ENCODE measurements around the gene BARX1.
"Not testable (repeated sequence)": the region's sequence is repeated elsewhere in the genome, so short reads cannot be mapped to it uniquely, and the experiment has no call there.

Gene BARX1

GRCh38 chr9:93950619-93951601, 4.2 kb downstream of the BARX1 start:
- no peak for DNase-seq

DNA sequence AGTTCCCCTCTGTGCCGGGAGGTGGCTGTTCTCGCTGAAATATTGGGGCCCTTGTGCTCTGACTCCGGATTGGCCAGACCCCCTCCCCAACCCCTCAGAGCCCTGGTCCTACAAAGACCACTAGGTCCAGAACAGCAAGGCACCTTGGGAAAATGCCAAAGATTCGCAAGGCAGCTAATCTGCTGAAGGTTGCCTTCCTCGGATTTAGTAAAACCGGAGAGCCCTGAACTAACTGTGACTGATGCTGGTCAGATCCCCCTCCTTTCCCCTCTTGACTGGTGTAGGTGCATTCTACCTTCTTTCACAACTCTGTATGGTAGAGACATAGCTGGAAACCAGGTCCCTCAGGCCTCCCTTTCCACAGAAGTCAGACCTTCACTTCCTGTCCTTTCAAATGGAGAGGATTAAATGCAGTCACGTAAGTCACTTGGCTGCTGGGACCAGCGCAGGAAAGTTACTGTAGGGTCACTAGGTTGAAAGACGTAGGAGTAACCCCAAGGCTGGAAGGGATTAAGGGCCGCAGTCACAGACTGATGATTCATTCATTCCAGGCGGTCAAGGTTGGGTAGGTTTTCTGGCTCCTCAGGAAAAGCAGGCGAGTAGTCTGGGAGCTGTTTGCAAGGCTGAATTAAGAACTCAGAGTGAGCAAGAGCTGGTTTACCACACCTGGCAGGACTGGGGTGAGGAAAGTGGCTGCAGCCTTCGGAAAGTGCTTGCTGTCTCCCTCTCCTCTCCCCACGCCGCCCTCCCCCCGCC, 5.3 kb downstream of the BARX1 start:
- DNase-seq = no peak

DNA sequence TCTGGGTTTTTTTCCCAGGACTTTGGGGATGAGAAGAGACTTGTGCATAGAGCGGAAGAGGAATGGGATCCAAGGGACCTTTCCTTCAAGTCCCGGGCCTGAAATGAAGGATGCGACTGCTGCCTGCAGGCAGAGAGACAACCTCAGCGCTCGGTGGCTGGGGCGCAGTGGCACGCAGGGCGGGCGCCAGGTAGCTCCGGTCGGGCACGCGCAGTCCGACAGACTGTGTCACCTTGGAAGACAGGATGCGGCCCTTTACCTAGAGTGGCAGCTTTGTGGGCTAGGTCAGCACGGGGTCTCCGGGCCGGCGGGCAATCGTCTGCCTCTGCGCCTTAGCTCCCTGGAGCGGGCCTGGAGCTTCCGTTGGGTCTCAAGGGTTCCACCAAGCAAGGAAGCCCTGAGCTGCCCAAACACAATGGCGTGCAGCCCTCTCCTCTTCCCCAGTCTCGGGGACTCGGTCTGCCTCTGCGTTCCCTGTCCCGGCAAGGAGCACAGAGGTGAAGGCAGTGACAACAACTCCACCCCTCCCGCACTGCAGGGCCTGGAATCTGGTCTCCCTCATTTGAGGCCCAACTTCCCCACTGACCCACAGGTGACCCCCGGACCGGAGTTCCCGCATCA, 6.0 kb downstream of the BARX1 start:
- DNase-seq = no peak

DNA sequence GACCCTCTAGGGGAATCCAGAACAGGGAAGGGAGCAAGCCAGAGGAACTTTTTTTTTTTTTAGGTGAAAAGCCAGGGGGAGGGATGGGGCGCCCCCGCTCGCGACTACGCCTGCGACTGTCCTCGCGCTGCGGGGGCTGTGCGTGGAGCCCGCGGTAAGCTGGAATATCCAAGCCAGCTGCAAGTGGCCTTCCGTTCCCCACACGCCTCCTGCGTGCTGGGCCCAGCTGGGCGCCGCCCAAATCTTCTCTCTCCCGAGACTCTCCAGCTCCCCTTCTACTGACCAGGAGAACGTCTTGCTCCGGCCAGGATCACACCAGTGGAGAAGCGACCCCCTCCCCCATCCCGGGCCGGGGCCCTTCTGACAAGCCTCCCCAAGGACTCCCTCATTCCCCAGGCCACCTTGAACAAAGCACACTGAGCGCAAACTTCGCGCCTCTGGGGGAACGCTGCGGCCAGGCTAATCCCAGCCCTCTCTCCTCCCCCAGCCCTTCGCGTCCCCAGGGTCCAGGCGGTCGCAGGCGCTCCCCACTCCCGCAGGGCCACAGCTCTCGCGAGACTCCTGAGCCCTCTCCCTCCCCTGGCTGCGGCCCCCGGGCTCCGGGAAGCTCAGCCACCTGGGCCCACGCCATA, 6.6 kb downstream of the BARX1 start:
- no peak for DNase-seq

DNA sequence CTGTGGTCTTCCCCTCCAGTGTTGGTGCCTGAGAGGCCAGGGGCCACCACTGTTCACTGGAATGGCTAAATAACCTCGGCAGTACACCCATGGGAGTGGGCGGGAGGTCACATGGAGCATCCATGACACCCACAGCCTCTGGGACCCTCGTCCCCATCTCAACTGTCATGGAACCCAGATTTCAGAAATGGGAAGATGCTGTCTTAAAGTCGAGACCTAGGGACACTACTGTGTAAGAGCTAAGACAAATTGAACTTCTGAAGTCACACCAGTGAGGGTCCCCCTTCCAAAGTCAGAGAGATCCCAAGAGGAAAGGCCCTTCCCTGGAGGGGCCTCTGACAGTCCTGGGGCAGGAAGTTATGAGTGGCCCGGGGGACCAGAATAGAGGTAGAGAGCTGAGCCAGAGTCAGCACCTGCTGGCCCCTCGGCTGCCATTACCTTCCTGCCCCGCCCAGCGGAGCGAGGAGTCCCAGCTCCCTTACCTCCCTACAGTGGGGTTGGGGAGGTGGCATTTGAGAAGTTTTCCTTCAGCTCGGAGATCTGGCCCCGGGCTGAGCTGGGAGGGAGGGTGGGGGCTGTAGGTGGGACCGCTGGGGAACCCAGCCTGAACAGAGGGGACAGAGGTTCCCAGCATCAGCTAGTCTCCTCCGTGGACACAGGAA, 7.6 kb downstream of the BARX1 start:
- no peak for DNase-seq

DNA sequence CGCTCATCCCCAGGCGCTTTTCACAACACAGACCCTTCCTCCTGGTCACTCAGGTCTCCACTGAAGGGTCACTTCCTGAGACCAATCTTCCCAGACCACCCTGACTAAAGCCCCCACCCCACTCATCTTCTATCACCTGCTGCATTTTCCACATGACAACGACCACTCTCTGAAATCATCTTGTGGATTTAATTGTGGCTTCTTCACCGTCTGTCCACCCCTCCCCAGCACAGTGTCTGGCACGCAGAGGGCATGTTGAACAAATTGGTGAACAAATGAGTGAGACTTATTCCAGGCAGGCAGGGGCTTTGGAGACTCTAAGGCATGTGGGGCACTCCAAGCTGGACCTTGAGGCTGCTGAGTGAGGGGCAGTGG, 8.8 kb downstream of the BARX1 start:
- no peak for DNase-seq

DNA sequence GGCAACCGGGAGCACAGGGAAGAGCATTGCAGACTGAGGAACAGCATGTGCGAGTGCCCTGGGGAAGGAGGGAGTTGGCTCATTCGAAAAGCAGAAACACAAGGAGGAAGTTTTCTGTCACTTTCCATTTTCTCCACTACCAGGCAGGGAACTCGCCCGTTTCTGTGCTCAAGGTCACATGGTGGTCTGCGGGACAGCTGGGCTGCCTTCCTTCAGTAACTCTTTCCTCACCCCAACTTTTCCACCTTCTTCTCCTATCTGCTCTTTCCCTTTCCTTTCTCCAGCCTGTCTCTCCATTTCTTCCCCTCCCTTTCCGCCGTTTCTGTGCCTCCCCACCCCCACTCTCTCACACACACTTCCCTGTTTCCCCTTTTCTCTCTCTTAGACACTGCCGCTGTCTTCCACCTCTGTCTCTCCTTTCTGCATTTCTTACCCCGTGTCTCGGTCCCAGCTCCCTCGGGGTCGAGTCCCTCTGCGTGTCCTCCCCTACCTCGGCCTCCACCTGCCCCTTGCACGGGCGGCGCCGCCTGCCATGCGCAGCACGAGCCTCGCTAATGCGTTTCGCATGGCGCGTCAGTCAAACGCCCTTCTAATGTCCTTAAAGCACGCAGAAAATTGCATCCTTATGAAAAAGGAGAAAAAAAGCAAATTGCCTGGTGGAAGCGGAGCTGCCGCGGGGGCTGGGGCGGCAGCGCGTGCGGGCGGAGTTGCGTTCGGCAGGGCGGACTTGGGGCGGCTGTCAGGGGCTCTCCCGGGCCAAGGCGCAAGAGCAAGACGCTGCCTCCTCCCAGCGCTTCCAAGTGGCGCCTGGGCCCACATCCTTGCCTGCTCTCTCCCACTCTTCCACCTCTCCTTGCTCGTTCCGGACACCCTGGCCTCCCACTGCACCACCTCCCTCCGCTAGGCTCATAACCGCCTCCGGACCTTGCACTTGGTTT, 9.5 kb downstream of the BARX1 start:
- DNase-seq = no peak

GRCh38 chr9:93944011-93944410, 11.1 kb downstream of the BARX1 start:
- DNase-seq = no peak

DNA sequence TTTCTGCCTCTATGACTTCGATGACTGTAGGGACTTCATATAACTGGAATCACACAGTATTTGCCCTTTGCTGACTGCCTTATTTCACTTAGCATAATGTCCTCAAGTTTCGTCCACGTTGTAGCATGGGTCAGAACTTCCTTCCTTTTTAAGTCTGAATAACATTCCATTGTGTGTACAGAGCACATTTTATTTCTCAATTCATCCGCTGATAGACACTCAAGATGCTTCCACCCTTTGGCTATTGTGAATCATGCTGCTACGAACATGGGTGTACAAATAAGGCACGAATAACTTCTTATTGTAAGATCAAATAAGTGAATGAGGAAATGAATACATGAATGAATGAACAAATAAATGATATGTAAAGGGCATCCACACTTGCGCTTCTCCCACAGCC, 13.0 kb downstream of the BARX1 start:
- DNase-seq = no peak

GRCh38 chr9:93941493-93941892, 13.7 kb downstream of the BARX1 start:
- no peak for DNase-seq

GRCh38 chr9:93940951-93941350, 14.2 kb downstream of the BARX1 start:
- DNase-seq = no peak

GRCh38 chr9:93939589-93939988, 15.6 kb downstream of the BARX1 start:
- DNase-seq = not testable (repeated sequence)

DNA sequence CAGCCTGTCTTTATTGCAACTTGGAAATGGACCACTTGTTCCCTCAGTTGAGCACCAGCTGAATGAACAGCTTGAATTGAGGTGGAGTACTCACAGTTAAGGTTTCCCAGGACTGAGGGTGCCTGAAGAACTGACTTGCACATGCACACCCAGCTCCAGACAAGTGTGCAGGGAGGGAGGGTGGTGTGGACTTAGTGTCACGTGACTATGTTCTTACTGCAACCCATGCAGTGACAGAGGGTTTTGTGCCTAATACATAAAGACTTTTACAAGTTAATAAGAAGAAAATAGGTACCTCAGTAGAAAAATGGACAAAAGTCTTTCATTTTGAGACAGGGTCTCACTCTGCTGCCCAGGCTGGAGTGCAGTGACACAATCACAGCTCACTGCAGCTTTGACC, 18.0 kb downstream of the BARX1 start:
- no peak for DNase-seq

DNA sequence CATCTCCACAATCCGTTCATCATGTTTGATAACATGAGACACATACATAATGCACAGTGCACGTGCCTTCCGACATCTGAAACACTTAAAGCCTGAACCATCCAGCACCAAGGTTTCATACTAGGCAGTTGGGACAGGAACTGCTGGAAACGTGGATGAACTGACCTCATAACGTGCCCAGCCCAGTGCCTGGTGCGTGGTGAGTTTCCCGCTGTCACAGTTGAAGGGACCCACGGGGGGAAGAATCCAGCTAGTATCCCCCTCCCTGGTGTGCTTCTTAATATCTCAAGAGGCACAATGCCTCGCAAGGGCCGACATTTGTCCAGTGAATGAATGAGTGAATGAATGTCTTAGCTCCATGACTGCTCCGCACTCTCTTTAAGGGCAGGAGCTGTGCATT, 23.2 kb downstream of the BARX1 start:
- no peak for DNase-seq

DNA sequence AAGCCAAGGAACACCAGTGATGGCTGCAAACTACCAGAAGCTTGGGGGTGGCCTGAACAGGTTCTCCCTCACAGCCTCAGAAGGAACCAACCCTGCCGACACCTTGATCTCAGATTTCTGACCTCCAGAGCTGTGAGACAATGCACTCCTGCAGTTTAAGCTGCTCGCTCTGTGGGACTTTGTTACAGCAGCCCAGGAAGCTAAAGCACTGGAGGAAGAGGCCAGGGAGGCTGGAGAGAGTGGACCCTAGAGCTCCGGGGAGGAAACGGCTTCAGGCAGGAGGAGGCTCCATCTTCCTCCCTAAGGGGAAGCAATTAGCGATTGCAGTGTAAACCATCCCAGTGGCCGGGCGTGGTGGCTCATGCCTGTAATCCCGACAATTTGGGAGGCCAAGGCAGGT, 25.1 kb downstream of the BARX1 start:
- no peak for DNase-seq

GRCh38 chr9:93929231-93929630, 25.9 kb downstream of the BARX1 start:
- no peak for DNase-seq

- DNase-seq = no peak
Observed at GRCh38 chr9:93922535-93922934, 32.6 kb downstream of the BARX1 start.

- DNase-seq = no peak
Observed at GRCh38 chr9:93920131-93920800, 34.9 kb downstream of the BARX1 start.

- no peak for DNase-seq
Observed at GRCh38 chr9:93918061-93918460, 37.1 kb downstream of the BARX1 start.

GRCh38 chr9:93917121-93917853, 37.9 kb downstream of the BARX1 start:
- no peak for DNase-seq
